Natural killer cell treated with Interleukin-12 subunit alpha and Interleukin-12 subunit beta and Interleukin-15 and Interleukin-18, amount 100 ng/mL, for 72 hours (primary cell): ENCODE measurements around the gene SLIT1. TPM values are rescaled to one million over a fixed set of nuclear protein-coding genes. Genes with fewer than 3 reads are reported as not detected.

Experiments
- ATAC-seq, 2 donors: fragments of 150-1000 bp; cut with Tn5 transposase in 1 of 2; sonication (Bioruptor Pico), chemical (Tn5 transposase) in 1 of 2; 2 replicates each; pipeline ENCODE4 v1.10.0; 2021
- DNase-seq: peaks from one replicate; pipeline ENCODE4 v3.0.0; 2022; ENCODE audit warnings: low spot score
- H3K27ac Mint-ChIP-seq, 2 donors: 1 replicate in 1 of 2; 2 replicates in 1 of 2; pipeline ENCODE4 v1.8.0; 2022; ENCODE audit warnings: mixed read lengths in 2 of 2, mild to moderate bottlenecking in 1 of 2, moderate library complexity in 1 of 2
- H3K27me3 Mint-ChIP-seq, 2 donors: 1 replicate in 1 of 2; 2 replicates in 1 of 2; pipeline ENCODE4 v1.8.0; 2022; ENCODE audit warnings: mixed read lengths in 2 of 2
- H3K36me3 Mint-ChIP-seq: one replicate; pipeline ENCODE4 v1.8.0; 2022; ENCODE audit warnings: mixed read lengths
- H3K4me1 Mint-ChIP-seq, 2 donors: 1 replicate in 1 of 2; 2 replicates in 1 of 2; pipeline ENCODE4 v1.8.0; 2022; ENCODE audit warnings: low read depth in 2 of 2, mixed read lengths in 2 of 2, mild to moderate bottlenecking in 1 of 2
- H3K4me3 Mint-ChIP-seq: one replicate; pipeline ENCODE4 v1.8.0; 2022; ENCODE audit warnings: mixed read lengths
- H3K9me3 Mint-ChIP-seq: 2 replicates; pipeline ENCODE4 v1.8.0; 2022; ENCODE audit warnings: mixed read lengths
- total RNA-seq, 2 donors: library from RNA; stranded (reverse); gene quantifications; one replicate each; pipeline ENCODE4 v1.2.3, GENCODE V29; 2022

The SLIT1 gene
- total RNA-seq, 2 donors from 2014 or later, result 0.48 to 0.78 TPM

DNA sequence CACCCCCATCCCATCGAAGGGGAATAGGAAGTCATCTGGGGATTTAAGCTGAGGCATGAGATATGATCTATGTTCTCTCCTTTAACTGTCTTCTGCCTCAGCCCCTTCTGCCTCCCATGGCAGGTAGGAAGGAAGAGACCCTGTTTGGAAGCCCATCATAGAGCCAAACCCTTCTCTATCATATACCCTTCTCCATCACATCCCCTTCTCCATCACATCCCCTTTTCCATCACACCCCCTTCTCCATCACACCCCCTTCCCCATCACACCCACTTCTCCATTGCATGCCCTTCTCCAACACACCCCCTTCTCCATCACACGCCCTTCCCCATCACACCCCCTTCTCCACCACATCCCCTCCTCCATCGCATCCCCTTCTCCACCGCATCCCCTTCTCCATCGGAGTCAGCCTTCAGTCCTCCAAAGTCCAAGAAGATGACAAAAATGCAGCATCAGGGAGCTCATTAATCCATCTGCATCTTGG is 7.2 kb upstream of the SLIT1 start:
- no peaks in the 10 kb centered on the region for H3K36me3 Mint-ChIP-seq
- no peak for ATAC-seq
- peaks cover 5% of the 10 kb centered on the region in 2 donors for H3K4me1 Mint-ChIP-seq
- peak; percentile 32 for DNase-seq
- H3K4me3 Mint-ChIP-seq, result no peak overlapping the region
- H3K27ac Mint-ChIP-seq, result no peak overlapping the region
- no peaks in the 10 kb centered on the region for H3K9me3 Mint-ChIP-seq
- peaks cover 33 to 40% of the 10 kb centered on the region in 2 donors for H3K27me3 Mint-ChIP-seq

DNA sequence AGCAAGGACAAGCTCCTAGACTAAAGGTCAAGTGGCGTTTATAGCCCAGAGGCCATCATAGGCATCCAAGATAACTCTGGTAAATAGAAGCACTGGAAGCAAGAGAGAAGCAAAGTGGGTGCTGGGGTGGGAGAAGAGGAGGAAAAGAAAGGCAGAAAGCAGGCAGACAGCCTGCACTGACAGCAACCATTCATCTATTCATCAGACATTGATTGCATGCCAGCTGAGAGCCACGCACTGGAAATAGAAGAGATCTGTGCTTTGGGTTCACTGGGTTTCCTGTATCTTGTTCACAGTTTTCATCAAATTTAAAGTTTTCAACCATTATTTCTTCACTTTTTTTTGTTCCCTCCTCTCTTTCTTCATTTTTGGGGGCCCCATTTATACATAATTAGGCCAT is 4.7 kb upstream of the SLIT1 start:
- Mint-ChIP-seq H3K36me3 (no peaks in the 10 kb centered on the region), H3K4me1 (peaks cover under 1 to 3% of the 10 kb centered on the region in 2 donors), H3K4me3 (no peak overlapping the region), H3K27me3 (peaks cover 44 to 55% of the 10 kb centered on the region in 2 donors), H3K9me3 (no peaks in the 10 kb centered on the region), H3K27ac (no peak overlapping the region)
- ATAC-seq (no peak), DNase-seq (peak; percentile 20)

- no peak overlapping the region for H3K27ac Mint-ChIP-seq
- no peaks in the 10 kb centered on the region for H3K9me3 Mint-ChIP-seq
- no peaks in the 10 kb centered on the region for H3K36me3 Mint-ChIP-seq
- ATAC-seq, result no peak
- H3K4me3 Mint-ChIP-seq, result no peak overlapping the region
- H3K27me3 Mint-ChIP-seq, result peaks cover 54 to 64% of the 10 kb centered on the region in 2 donors
- peak; percentile 32 for DNase-seq
- peaks cover 0 to 10% of the 10 kb centered on the region in 2 donors for H3K4me1 Mint-ChIP-seq
Observed at GRCh38 chr10:97188261-97188711, 2.5 kb upstream of the SLIT1 start.

DNA sequence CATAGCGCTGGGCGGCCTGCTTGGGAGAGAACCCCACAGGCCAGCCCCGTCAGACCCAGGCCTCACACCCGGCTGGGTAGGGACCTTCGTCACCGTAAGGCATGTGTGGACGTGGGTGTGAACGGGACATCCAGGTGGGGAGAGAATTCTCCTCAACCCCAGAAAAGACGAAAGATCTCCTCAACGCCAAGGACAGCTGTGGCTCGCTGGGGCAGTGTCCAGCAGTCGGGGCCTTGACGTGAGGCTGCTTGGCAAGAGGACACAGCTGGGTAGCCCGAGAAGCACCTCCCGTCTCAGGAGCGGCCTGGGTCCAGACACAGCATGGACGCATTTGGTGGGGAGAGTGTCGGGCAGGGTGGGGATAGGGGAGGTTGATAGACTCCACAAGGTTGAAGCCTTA is 1.2 kb upstream of the SLIT1 start:
- H3K4me3 Mint-ChIP-seq, result no peak overlapping the region
- DNase-seq (no peak), ATAC-seq (no peak)
- H3K4me1 Mint-ChIP-seq, result peaks cover 0 to 10% of the 10 kb centered on the region in 2 donors
- no peak overlapping the region for H3K27ac Mint-ChIP-seq
- H3K36me3 Mint-ChIP-seq, result no peaks in the 10 kb centered on the region
- H3K9me3 Mint-ChIP-seq, result no peaks in the 10 kb centered on the region
- H3K27me3 Mint-ChIP-seq, result peaks cover 54 to 55% of the 10 kb centered on the region in 2 donors

GRCh38 chr10:97184971-97185325 is 811 bp downstream of the SLIT1 start:
- Mint-ChIP-seq H3K4me3 (no peak overlapping the region), H3K4me1 (peaks cover 0 to 10% of the 10 kb centered on the region in 2 donors), H3K36me3 (no peaks in the 10 kb centered on the region), H3K27me3 (peaks cover 50 to 57% of the 10 kb centered on the region in 2 donors), H3K9me3 (no peaks in the 10 kb centered on the region), H3K27ac (no peak overlapping the region)
- ATAC-seq (no peak), DNase-seq (no peak)

- ATAC-seq, result no peak
- DNase-seq, result no peak
- H3K9me3 Mint-ChIP-seq, result no peaks in the 10 kb centered on the region
Observed at GRCh38 chr10:97183314-97183713, 2.4 kb downstream of the SLIT1 start.

DNA sequence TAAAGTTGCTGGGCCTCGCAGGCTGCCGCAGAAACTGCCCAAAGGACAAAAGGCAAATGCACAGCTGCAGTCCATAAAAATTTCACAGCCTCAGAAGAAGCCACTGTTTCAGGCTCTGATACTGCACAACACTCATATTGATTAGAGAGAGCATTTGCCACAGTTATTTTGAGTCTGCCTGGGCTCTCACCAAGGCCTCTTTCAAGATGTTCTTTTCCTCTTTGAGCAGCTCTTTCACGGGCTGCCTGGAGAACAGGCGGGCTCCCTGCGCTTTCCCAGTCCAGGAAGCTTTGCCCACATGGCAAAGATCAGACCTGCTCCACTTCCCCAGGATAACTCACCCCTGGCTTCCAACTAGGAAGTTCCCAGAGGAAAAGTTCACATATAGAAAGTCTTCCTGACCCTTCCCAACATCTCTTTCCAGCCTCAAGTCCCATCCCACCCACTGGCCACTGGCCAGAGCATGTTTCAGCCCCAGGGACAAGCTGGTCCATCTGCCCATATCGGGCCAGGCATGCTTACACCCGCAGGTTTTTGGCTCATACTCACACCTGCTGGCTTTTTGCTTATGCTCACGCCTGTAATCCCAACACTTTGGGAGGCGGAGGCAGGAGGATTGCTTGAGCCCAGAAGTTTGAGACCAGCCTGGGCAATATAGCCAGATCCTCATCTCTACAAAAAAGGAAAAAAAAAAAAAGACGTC is 3.3 kb downstream of the SLIT1 start:
- no peaks in the 10 kb centered on the region for H3K9me3 Mint-ChIP-seq
- no peak for DNase-seq
- no peak overlapping the region for H3K4me3 Mint-ChIP-seq
- peaks cover 0 to 10% of the 10 kb centered on the region in 2 donors for H3K4me1 Mint-ChIP-seq
- H3K27me3 Mint-ChIP-seq, result peaks cover 36 to 45% of the 10 kb centered on the region in 2 donors
- no peaks in the 10 kb centered on the region for H3K36me3 Mint-ChIP-seq
- no peak for ATAC-seq
- H3K27ac Mint-ChIP-seq, result no peak overlapping the region

More at GRCh38 chr10:97183314-97183713, 2.4 kb downstream of the SLIT1 start:
- peaks cover 39 to 50% of the 10 kb centered on the region in 2 donors for H3K27me3 Mint-ChIP-seq
- H3K4me3 Mint-ChIP-seq, result no peak overlapping the region
- no peaks in the 10 kb centered on the region for H3K36me3 Mint-ChIP-seq
- H3K4me1 Mint-ChIP-seq, result peaks cover 0 to 10% of the 10 kb centered on the region in 2 donors
- no peak overlapping the region for H3K27ac Mint-ChIP-seq

- Mint-ChIP-seq H3K9me3 (no peaks in the 10 kb centered on the region), H3K4me3 (no peak overlapping the region), H3K36me3 (no peaks in the 10 kb centered on the region), H3K27me3 (peaks cover 25 to 33% of the 10 kb centered on the region in 2 donors), H3K4me1 (peaks cover 0 to 7% of the 10 kb centered on the region in 2 donors), H3K27ac (no peak overlapping the region)
- ATAC-seq (no peak), DNase-seq (no peak)
Observed at GRCh38 chr10:97180986-97181385, 4.8 kb downstream of the SLIT1 start.

DNA sequence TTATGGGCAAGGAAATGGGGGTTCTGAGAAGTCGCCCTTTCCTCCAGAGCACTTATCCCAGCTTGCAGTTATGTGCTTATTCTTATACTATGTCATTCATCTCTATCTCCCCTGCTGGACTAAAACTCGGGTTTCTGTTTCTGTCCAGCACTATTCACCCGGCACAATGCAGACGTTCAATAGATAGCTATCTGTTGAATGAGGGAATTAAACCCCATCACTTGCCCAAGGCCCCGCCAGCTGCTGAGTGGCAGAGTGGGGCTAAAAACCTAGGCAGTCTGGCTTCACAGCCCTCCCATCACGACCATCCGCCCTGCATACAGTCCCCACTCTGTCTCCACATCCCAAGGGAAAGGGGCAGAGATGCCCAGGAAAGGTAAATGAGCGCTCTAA is 5.4 kb downstream of the SLIT1 start:
- ATAC-seq (no peak), DNase-seq (no peak)
- Mint-ChIP-seq H3K27me3 (peaks cover 27 to 33% of the 10 kb centered on the region in 2 donors), H3K4me1 (peaks cover 0 to 7% of the 10 kb centered on the region in 2 donors), H3K4me3 (no peak overlapping the region), H3K27ac (no peak overlapping the region), H3K36me3 (no peaks in the 10 kb centered on the region), H3K9me3 (no peaks in the 10 kb centered on the region)

DNA sequence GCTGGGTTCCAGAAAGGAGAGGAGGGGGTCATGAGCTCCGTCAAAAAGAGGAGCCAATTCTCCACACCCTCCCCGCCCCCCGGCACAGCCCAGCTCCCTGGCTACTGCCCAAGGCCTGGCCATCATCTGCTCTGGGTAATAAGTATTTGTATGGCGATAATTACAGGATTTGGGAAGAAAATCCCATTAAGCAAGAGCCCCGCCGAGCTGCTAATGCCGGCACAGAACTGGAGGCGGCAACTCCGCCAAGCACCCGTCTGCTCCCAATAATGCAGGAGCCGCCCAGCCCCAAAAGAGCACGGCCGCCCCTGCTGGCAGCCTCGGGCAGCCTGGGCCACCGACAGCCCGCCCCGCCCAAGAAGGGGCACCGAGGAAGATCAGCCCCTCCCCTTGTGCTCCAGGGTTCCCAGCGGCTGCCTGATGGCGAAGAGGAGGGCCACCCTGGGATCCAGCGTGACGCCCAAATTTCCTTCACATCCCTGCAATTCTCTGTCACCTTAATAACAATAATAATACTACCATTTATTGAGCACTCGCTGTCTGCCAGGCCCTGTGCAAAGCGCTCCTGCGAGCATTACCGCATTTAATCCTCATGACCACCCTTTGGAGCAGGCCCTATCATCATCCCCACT is 5.9 kb downstream of the SLIT1 start:
- H3K27me3 Mint-ChIP-seq, result peaks cover 24 to 29% of the 10 kb centered on the region in 2 donors
- peaks cover 0 to 4% of the 10 kb centered on the region in 2 donors for H3K4me1 Mint-ChIP-seq
- no peaks in the 10 kb centered on the region for H3K9me3 Mint-ChIP-seq
- no peak overlapping the region for H3K4me3 Mint-ChIP-seq
- DNase-seq, result no peak
- no peaks in the 10 kb centered on the region for H3K36me3 Mint-ChIP-seq
- ATAC-seq, result no peak
- no peak overlapping the region for H3K27ac Mint-ChIP-seq

- no peaks in the 10 kb centered on the region for H3K36me3 Mint-ChIP-seq
- no peaks in the 10 kb centered on the region for H3K9me3 Mint-ChIP-seq
- peaks cover 0 to under 1% of the 10 kb centered on the region in 2 donors for H3K4me1 Mint-ChIP-seq
- no peak overlapping the region for H3K27ac Mint-ChIP-seq
- peaks cover 19 to 24% of the 10 kb centered on the region in 2 donors for H3K27me3 Mint-ChIP-seq
- ATAC-seq, result no peak
- DNase-seq, result no peak
- no peak overlapping the region for H3K4me3 Mint-ChIP-seq
Observed at GRCh38 chr10:97179311-97179710, 6.4 kb downstream of the SLIT1 start.

- H3K36me3 Mint-ChIP-seq, result no peaks in the 10 kb centered on the region
- no peak overlapping the region for H3K4me3 Mint-ChIP-seq
- peaks cover 8 to 12% of the 10 kb centered on the region in 2 donors for H3K27me3 Mint-ChIP-seq
- no peaks in the 10 kb centered on the region for H3K4me1 Mint-ChIP-seq
- no peak for ATAC-seq
- no peak for DNase-seq
- H3K9me3 Mint-ChIP-seq, result no peaks in the 10 kb centered on the region
- H3K27ac Mint-ChIP-seq, result no peak overlapping the region
Observed at GRCh38 chr10:97178074-97178473, 7.7 kb downstream of the SLIT1 start.

- Mint-ChIP-seq H3K27me3 (peaks cover 11 to 19% of the 10 kb centered on the region in 2 donors), H3K36me3 (no peaks in the 10 kb centered on the region), H3K4me1 (no peaks in the 10 kb centered on the region), H3K9me3 (no peaks in the 10 kb centered on the region), H3K27ac (no peak overlapping the region), H3K4me3 (no peak overlapping the region)
- DNase-seq (no peak), ATAC-seq (no peak)
Observed at GRCh38 chr10:97176226-97176625, 9.5 kb downstream of the SLIT1 start.

DNA sequence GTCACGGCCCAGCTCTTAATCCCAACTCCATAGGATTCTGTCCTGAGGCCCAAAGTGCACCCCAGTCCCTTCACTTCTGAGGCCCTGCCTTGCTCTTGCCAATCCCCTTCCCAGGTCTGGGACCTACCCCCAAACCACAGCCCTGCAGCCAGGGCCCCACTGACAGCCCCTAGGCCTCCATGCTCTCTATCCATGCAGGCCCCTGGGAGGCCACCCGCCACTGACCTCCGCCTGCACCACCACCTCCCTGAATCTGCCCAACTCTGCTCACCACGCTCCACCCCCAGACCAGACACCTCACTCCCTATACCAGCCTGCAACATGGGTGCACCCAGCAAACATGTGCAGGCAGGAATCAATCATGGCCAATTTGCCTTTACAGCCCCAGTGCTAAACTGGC is 10.2 kb downstream of the SLIT1 start:
- no peaks in the 10 kb centered on the region for H3K9me3 Mint-ChIP-seq
- peaks cover 12 to 18% of the 10 kb centered on the region in 2 donors for H3K27me3 Mint-ChIP-seq
- ATAC-seq, result peak in 1 of 2 donors; percentile 13
- no peak for DNase-seq
- H3K4me1 Mint-ChIP-seq, result no peaks in the 10 kb centered on the region
- H3K4me3 Mint-ChIP-seq, result no peak overlapping the region
- H3K36me3 Mint-ChIP-seq, result no peaks in the 10 kb centered on the region
- H3K27ac Mint-ChIP-seq, result no peak overlapping the region
